ENCODE data around the gene DAB1.

Gene DAB1

DNA sequence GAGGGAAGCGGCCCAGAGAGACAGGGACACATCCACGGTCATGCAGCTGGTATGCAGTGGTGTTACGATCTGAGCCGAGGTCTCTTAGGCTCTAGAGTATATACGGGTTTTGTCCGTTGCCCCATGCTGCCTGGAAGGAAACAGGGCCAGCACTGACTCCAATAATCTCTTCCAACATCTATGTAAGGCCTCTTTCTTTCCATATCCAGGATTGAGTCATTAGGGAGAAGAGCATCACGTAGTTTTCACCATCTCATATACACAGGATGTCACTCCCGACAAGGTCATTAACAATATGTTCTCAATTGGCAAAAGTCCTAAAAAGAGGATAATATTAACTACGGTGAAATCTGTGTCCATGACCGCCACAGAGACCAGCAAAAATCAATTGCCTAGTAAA is 462.4 kb downstream of the DAB1 start:
- no peaks in the 10 kb centered on the region for H3K27me3 ChIP-seq (ENCODE audit: insufficient read depth, low read length)
- no peak overlapping the region for H2AFZ ChIP-seq (ENCODE audit: low read length)
- no peak overlapping the region for H3K9ac ChIP-seq (ENCODE audit: low read length)
- no peak overlapping the region for H3K27ac ChIP-seq (ENCODE audit: low read depth, low read length, poor library complexity, severe bottlenecking)
- no peaks in the 10 kb centered on the region for H3K36me3 ChIP-seq (ENCODE audit: insufficient read depth, low read length)
- no peak for TF ChIP-seq EZH2 (IDR thresholded peaks at IDR 0.05; ENCODE audit: borderline replicate concordance, low read length)
- TF ChIP-seq, protein P1, sequence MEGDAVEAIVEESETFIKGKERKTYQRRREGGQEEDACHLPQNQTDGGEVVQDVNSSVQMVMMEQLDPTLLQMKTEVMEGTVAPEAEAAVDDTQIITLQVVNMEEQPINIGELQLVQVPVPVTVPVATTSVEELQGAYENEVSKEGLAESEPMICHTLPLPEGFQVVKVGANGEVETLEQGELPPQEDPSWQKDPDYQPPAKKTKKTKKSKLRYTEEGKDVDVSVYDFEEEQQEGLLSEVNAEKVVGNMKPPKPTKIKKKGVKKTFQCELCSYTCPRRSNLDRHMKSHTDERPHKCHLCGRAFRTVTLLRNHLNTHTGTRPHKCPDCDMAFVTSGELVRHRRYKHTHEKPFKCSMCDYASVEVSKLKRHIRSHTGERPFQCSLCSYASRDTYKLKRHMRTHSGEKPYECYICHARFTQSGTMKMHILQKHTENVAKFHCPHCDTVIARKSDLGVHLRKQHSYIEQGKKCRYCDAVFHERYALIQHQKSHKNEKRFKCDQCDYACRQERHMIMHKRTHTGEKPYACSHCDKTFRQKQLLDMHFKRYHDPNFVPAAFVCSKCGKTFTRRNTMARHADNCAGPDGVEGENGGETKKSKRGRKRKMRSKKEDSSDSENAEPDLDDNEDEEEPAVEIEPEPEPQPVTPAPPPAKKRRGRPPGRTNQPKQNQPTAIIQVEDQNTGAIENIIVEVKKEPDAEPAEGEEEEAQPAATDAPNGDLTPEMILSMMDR (IDR thresholded peaks at IDR 0.05; ENCODE audit: low read length) = no peak
- no peak overlapping the region for H3K4me3 ChIP-seq (ENCODE audit: low read depth, low read length, poor library complexity, severe bottlenecking)
- H3K9me2 ChIP-seq (ENCODE audit: low read depth, low read length) = no peaks in the 10 kb centered on the region
- H3K9me3 ChIP-seq (ENCODE audit: low read length) = no peaks in the 10 kb centered on the region
- H3K4me1 ChIP-seq (ENCODE audit: insufficient read depth, low read length, severe bottlenecking) = no peaks in the 10 kb centered on the region
- H3K4me2 ChIP-seq (ENCODE audit: low read length) = no peak overlapping the region
- no peaks in the 10 kb centered on the region for H3K79me2 ChIP-seq (ENCODE audit: insufficient read depth, low read length)
- H4K20me1 ChIP-seq (ENCODE audit: insufficient read depth, low read length) = no peaks in the 10 kb centered on the region
- H3F3A ChIP-seq (ENCODE audit: insufficient read depth, low read length) = no peaks in the 10 kb centered on the region

DNA sequence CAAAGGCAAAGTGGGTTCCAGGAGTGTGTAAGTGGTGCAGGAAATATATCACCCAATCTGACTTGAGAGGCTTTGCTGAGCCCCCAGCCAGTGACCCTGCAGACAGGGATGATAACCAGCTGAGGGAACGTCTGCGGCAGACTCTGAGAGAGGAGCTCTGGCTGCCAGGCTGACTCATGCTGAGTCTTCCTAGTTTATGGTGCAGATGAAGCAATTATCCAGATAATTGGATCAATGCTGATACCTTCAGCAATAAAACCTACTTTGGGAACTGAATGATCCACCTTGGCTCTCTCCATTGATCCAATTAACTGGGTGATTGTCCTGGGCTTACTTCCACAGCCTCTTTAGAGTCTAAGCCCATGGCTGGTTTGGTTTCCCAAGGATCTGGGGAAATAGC is 465.3 kb downstream of the DAB1 start:
- H3K4me2 ChIP-seq (ENCODE audit: low read length) = no peak overlapping the region
- no peaks in the 10 kb centered on the region for H4K20me1 ChIP-seq (ENCODE audit: insufficient read depth, low read length)
- H3K9me3 ChIP-seq (ENCODE audit: low read length) = no peaks in the 10 kb centered on the region
- no peaks in the 10 kb centered on the region for H3K36me3 ChIP-seq (ENCODE audit: insufficient read depth, low read length)
- no peaks in the 10 kb centered on the region for H3K9me2 ChIP-seq (ENCODE audit: low read depth, low read length)
- TF ChIP-seq, protein P1 (IDR thresholded peaks at IDR 0.05; ENCODE audit: low read length) = no peak
- TF ChIP-seq EZH2 (IDR thresholded peaks at IDR 0.05; ENCODE audit: borderline replicate concordance, low read length) = no peak
- H3F3A ChIP-seq (ENCODE audit: insufficient read depth, low read length) = no peaks in the 10 kb centered on the region
- H3K9ac ChIP-seq (ENCODE audit: low read length) = no peak overlapping the region
- H3K4me3 ChIP-seq (ENCODE audit: low read depth, low read length, poor library complexity, severe bottlenecking) = no peak overlapping the region
- no peaks in the 10 kb centered on the region for H3K79me2 ChIP-seq (ENCODE audit: insufficient read depth, low read length)
- H3K4me1 ChIP-seq (ENCODE audit: insufficient read depth, low read length, severe bottlenecking) = no peaks in the 10 kb centered on the region
- H3K27me3 ChIP-seq (ENCODE audit: insufficient read depth, low read length) = no peaks in the 10 kb centered on the region
- H2AFZ ChIP-seq (ENCODE audit: low read length) = no peak overlapping the region
- H3K27ac ChIP-seq (ENCODE audit: low read depth, low read length, poor library complexity, severe bottlenecking) = no peak overlapping the region

- Histone ChIP-seq H3K9me2 (ENCODE audit: low read depth, low read length) (no peaks in the 10 kb centered on the region), H3F3A (ENCODE audit: insufficient read depth, low read length) (no peaks in the 10 kb centered on the region), H3K27ac (ENCODE audit: low read depth, low read length, poor library complexity, severe bottlenecking) (no peak overlapping the region), H3K27me3 (ENCODE audit: insufficient read depth, low read length) (no peaks in the 10 kb centered on the region), H3K79me2 (ENCODE audit: insufficient read depth, low read length) (no peaks in the 10 kb centered on the region), H3K9ac (ENCODE audit: low read length) (no peak overlapping the region), H3K36me3 (ENCODE audit: insufficient read depth, low read length) (no peaks in the 10 kb centered on the region), H2AFZ (ENCODE audit: low read length) (no peak overlapping the region), H4K20me1 (ENCODE audit: insufficient read depth, low read length) (no peaks in the 10 kb centered on the region), H3K9me3 (ENCODE audit: low read length) (no peaks in the 10 kb centered on the region), H3K4me3 (ENCODE audit: low read depth, low read length, poor library complexity, severe bottlenecking) (no peak overlapping the region), H3K4me1 (ENCODE audit: insufficient read depth, low read length, severe bottlenecking) (no peaks in the 10 kb centered on the region), H3K4me2 (ENCODE audit: low read length) (no peak overlapping the region)
- TF ChIP-seq, protein P1 (IDR thresholded peaks at IDR 0.05; ENCODE audit: low read length) = no peak
- TF ChIP-seq EZH2 (IDR thresholded peaks at IDR 0.05; ENCODE audit: borderline replicate concordance, low read length) = no peak
Measured at GRCh38 chr1:56957931-56958330, 465.9 kb downstream of the DAB1 start.

Measured in OCI-LY1 (cell line).